PFSK-1 (cell line): Measurements from ENCODE around the gene ROBO1.

Source experiments
- FOXP2 ChIP-seq: optimal IDR thresholded peaks from 2 replicates; pipeline ENCODE3; 2011; ENCODE audit warnings: borderline replicate concordance, control low read depth, inconsistent platforms; ENCODE audit not compliant: insufficient read depth; ENCODE audit errors: extremely low read length, extremely low read depth
- POLR2AphosphoS5 ChIP-seq: IDR thresholded peaks from 2 replicates; pipeline ENCODE4 v1.6.1; 2012; ENCODE audit warnings: low read depth, mild to moderate bottlenecking, control low read depth, low read length, moderate library complexity
- SIN3A ChIP-seq: IDR thresholded peaks from 2 replicates; pipeline ENCODE4 v1.6.1; 2012; ENCODE audit warnings: mild to moderate bottlenecking, low read length, moderate library complexity, borderline replicate concordance; ENCODE audit not compliant: insufficient read depth
- TAF1 ChIP-seq: IDR thresholded peaks from 2 replicates; pipeline ENCODE4 v1.6.1; 2012; ENCODE audit warnings: low read length, control low read depth, borderline replicate concordance; ENCODE audit not compliant: insufficient read depth
- TF ChIP-seq, protein P1 (sequence below), 2 experiments: IDR thresholded peaks; 2 replicates each; pipeline versions ENCODE4 v1.6.1 to v1.8.0; 2011 to 2012; ENCODE audit warnings: low read depth in 2 of 2, low read length in 2 of 2, control low read depth in 1 of 2, inconsistent platforms in 1 of 2, mild to moderate bottlenecking in 1 of 2, moderate library complexity in 1 of 2; ENCODE audit not compliant: insufficient read depth in 1 of 2

DNA sequence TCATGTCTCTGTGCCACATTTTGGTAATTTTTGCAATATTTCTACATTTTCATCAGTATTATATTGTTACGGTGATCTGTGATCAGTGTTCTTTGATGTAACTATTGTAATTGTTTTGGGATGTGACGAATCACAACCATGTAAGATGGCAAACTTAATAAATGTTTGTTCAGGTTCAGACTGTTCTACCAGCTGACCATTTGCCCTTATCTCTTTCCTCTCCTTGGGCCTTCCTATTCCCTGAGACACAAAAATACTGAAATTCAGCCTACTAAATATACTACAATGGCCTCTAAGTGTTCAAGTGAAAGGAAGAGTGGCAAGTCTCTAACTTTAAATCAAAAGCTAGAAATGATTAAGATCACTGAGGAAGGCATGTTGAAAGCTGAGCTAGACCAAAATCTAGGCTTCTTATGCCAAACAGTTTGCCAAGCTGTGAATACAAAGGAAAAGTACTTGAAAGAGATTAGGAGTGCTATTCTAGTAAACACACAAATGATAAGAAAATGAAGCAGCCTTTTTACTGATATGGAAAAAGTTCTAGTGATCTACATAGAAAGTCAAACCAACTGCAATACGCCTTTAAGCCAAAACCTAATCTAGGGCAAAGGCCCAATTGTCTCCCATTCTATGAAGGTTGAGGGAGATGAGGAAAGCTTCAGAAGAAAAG is 952.8 kb downstream of the ROBO1 start:
- TF ChIP-seq TAF1 (no peak), SIN3A (no peak), POLR2AphosphoS5 (no peak), FOXP2 (no peak)
- TF ChIP-seq, protein P1, sequence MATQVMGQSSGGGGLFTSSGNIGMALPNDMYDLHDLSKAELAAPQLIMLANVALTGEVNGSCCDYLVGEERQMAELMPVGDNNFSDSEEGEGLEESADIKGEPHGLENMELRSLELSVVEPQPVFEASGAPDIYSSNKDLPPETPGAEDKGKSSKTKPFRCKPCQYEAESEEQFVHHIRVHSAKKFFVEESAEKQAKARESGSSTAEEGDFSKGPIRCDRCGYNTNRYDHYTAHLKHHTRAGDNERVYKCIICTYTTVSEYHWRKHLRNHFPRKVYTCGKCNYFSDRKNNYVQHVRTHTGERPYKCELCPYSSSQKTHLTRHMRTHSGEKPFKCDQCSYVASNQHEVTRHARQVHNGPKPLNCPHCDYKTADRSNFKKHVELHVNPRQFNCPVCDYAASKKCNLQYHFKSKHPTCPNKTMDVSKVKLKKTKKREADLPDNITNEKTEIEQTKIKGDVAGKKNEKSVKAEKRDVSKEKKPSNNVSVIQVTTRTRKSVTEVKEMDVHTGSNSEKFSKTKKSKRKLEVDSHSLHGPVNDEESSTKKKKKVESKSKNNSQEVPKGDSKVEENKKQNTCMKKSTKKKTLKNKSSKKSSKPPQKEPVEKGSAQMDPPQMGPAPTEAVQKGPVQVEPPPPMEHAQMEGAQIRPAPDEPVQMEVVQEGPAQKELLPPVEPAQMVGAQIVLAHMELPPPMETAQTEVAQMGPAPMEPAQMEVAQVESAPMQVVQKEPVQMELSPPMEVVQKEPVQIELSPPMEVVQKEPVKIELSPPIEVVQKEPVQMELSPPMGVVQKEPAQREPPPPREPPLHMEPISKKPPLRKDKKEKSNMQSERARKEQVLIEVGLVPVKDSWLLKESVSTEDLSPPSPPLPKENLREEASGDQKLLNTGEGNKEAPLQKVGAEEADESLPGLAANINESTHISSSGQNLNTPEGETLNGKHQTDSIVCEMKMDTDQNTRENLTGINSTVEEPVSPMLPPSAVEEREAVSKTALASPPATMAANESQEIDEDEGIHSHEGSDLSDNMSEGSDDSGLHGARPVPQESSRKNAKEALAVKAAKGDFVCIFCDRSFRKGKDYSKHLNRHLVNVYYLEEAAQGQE (IDR thresholded peaks at IDR 0.05; ENCODE audit: insufficient read depth in 1 of 2, low read depth in 2 of 2, low read length in 2 of 2), result no peak
